ENCODE data around the gene CES2. TPM values are rescaled to one million over a fixed set of nuclear protein-coding genes. Genes with fewer than 3 reads are reported as not detected.

CES2 gene
- 13.8 and 15.1 TPM in 2 replicates for total RNA-seq

GRCh38 chr16:66935314-66936011, at the start of gene CES2:
Gene CES2, plus strand, starts transcription at chr16:66935516. Its CDS starts 120 bp downstream, at chr16:66935636.

GRCh38 chr16:66918803-66919568, 16.3 kb upstream of the CES2 start, which contains the start of gene CDH16:
Gene CDH16, minus strand, starts transcription at chr16:66918885. Its CDS starts 820 bp downstream, at chr16:66918065.

GRCh38 chr16:66925322-66925840, 9.9 kb upstream of the CES2 start, which contains the start of gene RRAD:
Gene RRAD, minus strand, starts transcription at chr16:66925535. Its CDS starts 356 bp downstream, at chr16:66925179.

GRCh38 chr16:66934138-66934838, 1.0 kb upstream of the CES2 start, which contains the start of gene CIAO2B:
Gene CIAO2B, minus strand, starts transcription at chr16:66934402. Its CDS starts 38 bp downstream, at chr16:66934364.

GRCh38 chr16:66961065-66961744, 25.9 kb downstream of the CES2 start, which contains the start of gene CES3:
Gene CES3, plus strand, starts transcription at chr16:66961266. Its CDS starts 42 bp downstream, at chr16:66961308.

GRCh38 chr16:66988197-66988788, 53.0 kb downstream of the CES2 start, which contains the start of gene CES4A:
Gene CES4A, plus strand, starts transcription at chr16:66988589. Its CDS starts 184 bp downstream, at chr16:66988773.

Other genes starting within 250 kb of the CES2 start
- gene CMTM4, start 238.8 kb upstream of the CES2 start, total RNA-seq = 9.8 and 10.0 TPM in 2 replicates
- gene DYNC1LI2, start 183.9 kb upstream of the CES2 start, total RNA-seq = 118 and 132 TPM in 2 replicates
- under 0.01 and 0.09 TPM in 2 replicates for gene TERB1, start 133.9 kb upstream of the CES2 start, total RNA-seq
- 37.6 and 50.2 TPM in 2 replicates for gene NAE1, start 104.5 kb upstream of the CES2 start, total RNA-seq
- not detected in 2 replicates for gene CA7, start 91.1 kb upstream of the CES2 start, total RNA-seq
- 4.8 and 8.6 TPM in 2 replicates for gene PDP2, start 55.0 kb upstream of the CES2 start, total RNA-seq
- not detected in 2 replicates for gene CDH16, start 16.6 kb upstream of the CES2 start, total RNA-seq
- 0.22 and 0.43 TPM in 2 replicates for gene RRAD, start 10.0 kb upstream of the CES2 start, total RNA-seq
- 126 and 151 TPM in 2 replicates for gene CIAO2B, start 1.1 kb upstream of the CES2 start, total RNA-seq
- gene CES3, start 25.8 kb downstream of the CES2 start, total RNA-seq = under 0.01 TPM in 1 of 2 replicates, not detected in the other
- 0.60 and 2.0 TPM in 2 replicates for gene CES4A, start 53.1 kb downstream of the CES2 start, total RNA-seq
- gene CBFB, start 93.6 kb downstream of the CES2 start, total RNA-seq = 47.6 and 71.9 TPM in 2 replicates
- 10.0 and 11.8 TPM in 2 replicates for gene PHAF1, start 174.4 kb downstream of the CES2 start, total RNA-seq
- gene B3GNT9, start 215.5 kb downstream of the CES2 start, total RNA-seq = 4.0 and 8.0 TPM in 2 replicates
- gene TRADD, start 224.4 kb downstream of the CES2 start, total RNA-seq = 14.0 and 20.4 TPM in 2 replicates
- 5.6 and 6.1 TPM in 2 replicates for gene FBXL8, start 224.4 kb downstream of the CES2 start, total RNA-seq
- 0.54 and 1.1 TPM in 2 replicates for gene HSF4, start 229.2 kb downstream of the CES2 start, total RNA-seq
- gene NOL3, start 235.0 kb downstream of the CES2 start, total RNA-seq = 4.0 and 4.9 TPM in 2 replicates
- gene MATCAP1, start 248.4 kb downstream of the CES2 start, total RNA-seq = 4.6 and 8.7 TPM in 2 replicates